Left lung (tissue), 10 donors: ENCODE data around the gene F2RL3. TPM values are rescaled to one million over a fixed set of nuclear protein-coding genes. Genes with fewer than 3 reads are reported as not detected.
A peak's percentile ranks its signal among the peaks of the same experiment; 100 is the strongest.

Experiments
- ATAC-seq: fragments of 200-7000 bp; cut with Tn5 transposase; one replicate; pipeline ENCODE4 v1.9.1; 2020; ENCODE audit warnings: moderate library complexity
- DNase-seq, 4 donors: peaks; one replicate each; pipeline ENCODE4 v3.0.0-alpha.2; 2013 to 2020
- H3K27ac ChIP-seq, 2 donors: fragments of 200-600 bp; sonication (generic) in 1 of 2; one replicate each; pipeline versions ENCODE4 v1.5.0 to v1.8.0; 2020 to 2021
- H3K27me3 ChIP-seq, 2 donors: fragments of 200-600 bp; sonication (generic) in 1 of 2; one replicate each; pipeline versions ENCODE4 v1.5.0 to v1.8.0; 2020 to 2021
- H3K36me3 ChIP-seq, 2 donors: fragments of 200-600 bp; sonication (generic) in 1 of 2; one replicate each; pipeline versions ENCODE4 v1.5.0 to v1.8.0; 2020 to 2021
- H3K4me1 ChIP-seq, 2 donors: fragments of 200-600 bp; one replicate each; pipeline ENCODE4 v1.8.0; 2021
- H3K4me3 ChIP-seq, 2 donors: fragments of 200-600 bp; sonication (generic) in 1 of 2; one replicate each; pipeline versions ENCODE4 v1.5.0 to v1.8.0; 2020 to 2021; ENCODE audit warnings: mild to moderate bottlenecking in 1 of 2
- H3K9me3 ChIP-seq, 2 donors: fragments of 200-600 bp; sonication (generic) in 1 of 2; one replicate each; pipeline versions ENCODE4 v1.5.0 to v1.8.0; 2020 to 2021
- intact Hi-C, 2 donors: fragments of 100-400 bp; cut with DNase I; formaldehyde crosslinking; loops; one replicate each; pipeline versions ENCODE4 v1.11.2 to v1.14.2; 2022
- polyA plus RNA-seq, 6 donors: library from polyadenylated mRNA; unstranded; fragments of 120-200 nt; gene quantifications; one replicate each; pipeline ENCODE4 v1.2.1, GENCODE V29; 2013; ENCODE audit not compliant: insufficient read length in 6 of 6
- total RNA-seq, 2 donors: library from RNA; stranded (reverse); fragmentation: NEBNext Ultra II Directional; extraction: Animal tissue kit (Norgen Biotek cat#: 25700); gene quantifications; one replicate each; pipeline ENCODE4 v1.2.1, GENCODE V29; 2021
- TF ChIP-seq, protein P1 (sequence below), 2 donors: fragments of 200-600 bp; sonication (generic) in 1 of 2; IDR thresholded peaks; one replicate each; pipeline versions ENCODE4 v1.5.0 to v1.8.0; 2021; ENCODE audit warnings: antibody characterized with exemption in 2 of 2
- donor health status: DM: no; HTN: yes; CAD: no.
- donor health status: DM: no; HTN: no; CAD: no.

The F2RL3 gene
- total and polyA plus RNA-seq, 8 donors = 0.63 to 14.8 (median 1.4) TPM

DNA sequence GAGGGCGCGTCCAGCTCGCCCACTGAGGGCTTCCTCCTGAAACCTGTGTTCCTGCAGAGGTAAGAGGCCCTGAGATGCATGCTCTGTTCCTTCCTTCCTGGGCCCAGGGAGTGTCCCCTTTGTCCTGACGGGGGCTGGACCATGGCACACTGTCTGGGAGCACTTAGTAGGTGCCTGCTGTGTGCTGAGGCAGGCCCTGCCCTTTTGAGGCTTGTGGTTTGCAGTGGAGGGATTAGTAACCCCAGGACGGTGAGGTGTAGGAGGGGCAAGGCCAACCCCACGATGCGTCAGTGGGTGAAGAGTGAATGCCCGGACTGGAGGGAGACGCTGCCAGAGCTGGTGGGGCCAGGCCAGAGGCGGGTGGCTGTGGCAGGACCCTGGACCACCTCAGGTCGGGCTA, 11.2 kb upstream of the F2RL3 start:
- Histone ChIP-seq H3K27ac (peak overlapping the region in 1 of 2 donors; percentile 50), H3K4me3 (no peak overlapping the region), H3K4me1 (peaks cover 0 to 11% of the 10 kb centered on the region in 2 donors), H3K36me3 (peaks cover 2 to 62% of the 10 kb centered on the region in 2 donors), H3K9me3 (peaks cover 0 to 28% of the 10 kb centered on the region in 2 donors), H3K27me3 (no peaks in the 10 kb centered on the region)
- peak in 1 of 4 donors; percentile 46 for DNase-seq
- TF ChIP-seq, protein P1, sequence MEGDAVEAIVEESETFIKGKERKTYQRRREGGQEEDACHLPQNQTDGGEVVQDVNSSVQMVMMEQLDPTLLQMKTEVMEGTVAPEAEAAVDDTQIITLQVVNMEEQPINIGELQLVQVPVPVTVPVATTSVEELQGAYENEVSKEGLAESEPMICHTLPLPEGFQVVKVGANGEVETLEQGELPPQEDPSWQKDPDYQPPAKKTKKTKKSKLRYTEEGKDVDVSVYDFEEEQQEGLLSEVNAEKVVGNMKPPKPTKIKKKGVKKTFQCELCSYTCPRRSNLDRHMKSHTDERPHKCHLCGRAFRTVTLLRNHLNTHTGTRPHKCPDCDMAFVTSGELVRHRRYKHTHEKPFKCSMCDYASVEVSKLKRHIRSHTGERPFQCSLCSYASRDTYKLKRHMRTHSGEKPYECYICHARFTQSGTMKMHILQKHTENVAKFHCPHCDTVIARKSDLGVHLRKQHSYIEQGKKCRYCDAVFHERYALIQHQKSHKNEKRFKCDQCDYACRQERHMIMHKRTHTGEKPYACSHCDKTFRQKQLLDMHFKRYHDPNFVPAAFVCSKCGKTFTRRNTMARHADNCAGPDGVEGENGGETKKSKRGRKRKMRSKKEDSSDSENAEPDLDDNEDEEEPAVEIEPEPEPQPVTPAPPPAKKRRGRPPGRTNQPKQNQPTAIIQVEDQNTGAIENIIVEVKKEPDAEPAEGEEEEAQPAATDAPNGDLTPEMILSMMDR (IDR thresholded peaks at IDR 0.05) = no peak
- ATAC-seq = no peak
- intact Hi-C loops = no loop called here

DNA sequence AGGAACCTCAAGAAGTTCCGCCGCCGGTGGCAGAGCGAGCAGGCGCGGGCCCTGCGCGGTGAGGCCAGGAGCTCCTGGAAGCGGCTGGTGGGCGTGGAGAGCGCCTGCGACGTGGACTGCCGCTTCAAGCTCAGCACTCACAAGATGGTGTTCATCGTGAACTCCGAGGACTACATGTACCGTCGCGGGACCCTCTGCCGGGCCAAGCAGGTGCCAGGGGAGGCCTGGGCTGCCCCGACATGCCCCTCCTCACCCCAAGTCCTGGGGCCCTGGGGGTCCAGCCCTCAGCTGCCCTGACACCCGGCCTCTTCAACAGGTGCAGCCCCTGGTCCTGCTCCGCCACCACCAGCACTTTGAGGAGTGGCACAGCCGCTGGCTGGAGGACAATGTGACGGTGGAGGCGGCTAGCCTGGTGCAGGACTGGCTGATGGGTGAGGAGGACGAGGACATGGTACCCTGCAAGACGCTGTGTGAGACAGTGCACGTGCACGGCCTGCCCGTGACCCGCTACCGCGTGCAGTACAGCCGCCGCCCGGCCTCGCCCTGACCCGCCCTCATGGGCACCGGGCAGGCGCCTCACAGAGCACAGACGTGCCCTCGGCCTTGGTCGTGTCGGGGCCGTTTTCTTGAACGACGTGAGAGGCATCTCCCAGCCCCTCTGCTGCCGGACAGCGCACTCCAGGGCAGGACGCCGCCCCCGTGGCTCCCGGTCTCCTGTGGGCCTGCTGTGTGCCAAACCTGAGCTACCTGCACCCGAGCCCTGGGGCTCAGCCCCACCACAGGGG, 10.4 kb upstream of the F2RL3 start:
- ATAC-seq = no peak

DNA sequence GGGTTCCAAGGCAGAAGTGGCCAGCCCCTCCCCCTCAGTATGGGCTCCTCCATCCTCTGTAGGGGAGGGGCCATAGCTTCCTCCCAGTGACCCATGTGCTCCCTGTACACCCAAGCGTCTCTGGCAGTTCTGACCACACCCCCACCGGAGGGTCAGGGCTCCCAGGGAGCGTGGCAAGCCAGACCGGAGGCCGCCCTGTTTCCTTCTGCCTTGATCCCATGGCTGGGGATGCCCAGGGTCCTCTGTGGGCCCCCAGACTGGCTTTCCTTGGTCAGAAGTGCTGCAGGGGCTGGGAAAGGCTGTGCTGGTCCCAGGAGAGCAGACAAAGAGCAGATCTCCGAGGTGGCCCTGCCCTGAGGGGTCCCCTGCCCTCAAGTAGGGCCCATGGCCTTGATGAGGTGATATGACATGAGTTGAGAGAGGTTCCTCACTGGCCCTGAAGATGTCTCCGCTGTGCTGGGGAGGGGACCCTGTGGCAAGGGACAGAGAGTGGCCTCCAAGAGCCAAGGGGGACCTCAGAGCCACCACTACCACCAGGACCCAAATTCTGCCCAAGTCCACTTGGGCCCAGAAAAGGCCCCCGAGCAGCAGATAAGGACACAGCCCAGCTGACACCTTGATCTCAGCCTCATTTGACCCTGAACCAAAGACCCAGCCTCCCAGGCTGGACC, 7.8 kb upstream of the F2RL3 start:
- intact Hi-C loops = no loop called here
- peak overlapping the region in 1 of 2 donors; percentile 25 for H3K27ac ChIP-seq
- H3K4me3 ChIP-seq = no peak overlapping the region

More for the DNA sequence above, 10.4 kb upstream of the F2RL3 start:
- Histone ChIP-seq H3K4me3 (no peak overlapping the region), H3K27me3 (no peaks in the 10 kb centered on the region), H3K27ac (peak overlapping the region in 1 of 2 donors; percentile 50), H3K36me3 (peaks cover 2 to 54% of the 10 kb centered on the region in 2 donors), H3K9me3 (peaks cover 0 to 36% of the 10 kb centered on the region in 2 donors), H3K4me1 (peaks cover 0 to 11% of the 10 kb centered on the region in 2 donors)
- TF ChIP-seq, protein P1 (IDR thresholded peaks at IDR 0.05) = no peak
- DNase-seq = peak in 1 of 4 donors; percentile 70
- intact Hi-C loops = no loop called here

DNA sequence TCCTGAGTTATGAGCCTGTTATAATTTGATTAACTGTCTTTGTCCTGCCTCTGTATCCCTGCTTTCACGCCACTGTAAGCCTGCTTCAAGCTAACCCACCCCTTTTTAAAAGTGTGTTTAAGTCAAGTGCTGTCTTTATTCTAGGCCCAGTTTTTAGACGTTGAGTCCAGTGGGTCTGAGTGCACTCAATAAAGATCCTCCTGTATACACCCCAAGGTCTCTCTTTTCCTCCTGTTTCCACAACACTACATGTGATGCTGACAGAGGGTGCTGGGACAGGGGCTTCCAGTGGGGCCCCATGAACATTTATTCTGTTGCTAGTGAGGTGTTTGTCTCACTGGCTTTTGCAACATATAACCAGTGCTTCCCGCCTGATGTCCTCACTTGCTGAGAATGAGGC, 6.7 kb upstream of the F2RL3 start:
- no peak for ATAC-seq
- peaks cover 0 to 36% of the 10 kb centered on the region in 2 donors for H3K9me3 ChIP-seq
- intact Hi-C loops = no loop called here

More for the DNA sequence above, 7.8 kb upstream of the F2RL3 start:
- Histone ChIP-seq H3K4me1 (peaks cover 0 to 10% of the 10 kb centered on the region in 2 donors), H3K27me3 (no peaks in the 10 kb centered on the region), H3K9me3 (peaks cover 0 to 36% of the 10 kb centered on the region in 2 donors), H3K36me3 (peaks cover 2 to 45% of the 10 kb centered on the region in 2 donors)
- DNase-seq (peak in 1 of 4 donors; percentile 61), ATAC-seq (no peak)
- TF ChIP-seq, protein P1 (IDR thresholded peaks at IDR 0.05) = no peak

More for the DNA sequence above, 6.7 kb upstream of the F2RL3 start:
- H3K4me1 ChIP-seq = peaks cover 0 to 5% of the 10 kb centered on the region in 2 donors
- no peak overlapping the region for H3K4me3 ChIP-seq
- H3K27me3 ChIP-seq = peaks cover 0 to 2% of the 10 kb centered on the region in 2 donors
- no peak overlapping the region for H3K27ac ChIP-seq
- DNase-seq = no peak
- peaks cover 2 to 34% of the 10 kb centered on the region in 2 donors for H3K36me3 ChIP-seq
- TF ChIP-seq, protein P1 (IDR thresholded peaks at IDR 0.05) = no peak
